B cell (primary cell): ENCODE measurements around the gene RASA3.

ENCODE experiments used
- EZH2 ChIP-seq: IDR thresholded peaks from 2 replicates; pipeline ENCODE4 v1.6.1; 2012; ENCODE audit warnings: borderline replicate concordance, low read depth, mild to moderate bottlenecking, moderate library complexity, low read length; ENCODE audit not compliant: insufficient read depth, poor library complexity, severe bottlenecking
- TF ChIP-seq, protein P1 (sequence below): fragments of 200-600 bp; IDR thresholded peaks from one replicate; pipeline ENCODE4 v1.8.0; 2022; ENCODE audit warnings: antibody characterized with exemption, mild to moderate bottlenecking

DNA sequence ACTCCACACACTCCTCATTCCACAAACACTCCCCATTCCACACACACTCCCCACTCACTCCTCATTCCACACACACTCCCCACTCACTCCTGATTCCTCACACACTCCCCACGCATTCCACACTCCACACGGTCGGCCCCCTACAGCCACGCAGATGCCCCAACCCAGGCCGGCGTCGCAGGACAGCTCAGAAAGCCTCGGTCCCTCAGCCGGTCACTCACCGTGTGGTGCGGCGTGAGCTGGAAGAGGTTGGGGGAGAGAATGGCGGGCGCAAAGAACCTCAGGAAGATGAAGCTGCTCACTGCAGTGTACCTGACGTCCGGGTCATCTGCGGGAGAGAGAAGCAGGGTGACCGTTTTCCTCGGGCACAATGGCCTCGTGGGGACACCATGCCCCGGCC, 119.5 kb downstream of the RASA3 start:
- TF ChIP-seq, protein P1, sequence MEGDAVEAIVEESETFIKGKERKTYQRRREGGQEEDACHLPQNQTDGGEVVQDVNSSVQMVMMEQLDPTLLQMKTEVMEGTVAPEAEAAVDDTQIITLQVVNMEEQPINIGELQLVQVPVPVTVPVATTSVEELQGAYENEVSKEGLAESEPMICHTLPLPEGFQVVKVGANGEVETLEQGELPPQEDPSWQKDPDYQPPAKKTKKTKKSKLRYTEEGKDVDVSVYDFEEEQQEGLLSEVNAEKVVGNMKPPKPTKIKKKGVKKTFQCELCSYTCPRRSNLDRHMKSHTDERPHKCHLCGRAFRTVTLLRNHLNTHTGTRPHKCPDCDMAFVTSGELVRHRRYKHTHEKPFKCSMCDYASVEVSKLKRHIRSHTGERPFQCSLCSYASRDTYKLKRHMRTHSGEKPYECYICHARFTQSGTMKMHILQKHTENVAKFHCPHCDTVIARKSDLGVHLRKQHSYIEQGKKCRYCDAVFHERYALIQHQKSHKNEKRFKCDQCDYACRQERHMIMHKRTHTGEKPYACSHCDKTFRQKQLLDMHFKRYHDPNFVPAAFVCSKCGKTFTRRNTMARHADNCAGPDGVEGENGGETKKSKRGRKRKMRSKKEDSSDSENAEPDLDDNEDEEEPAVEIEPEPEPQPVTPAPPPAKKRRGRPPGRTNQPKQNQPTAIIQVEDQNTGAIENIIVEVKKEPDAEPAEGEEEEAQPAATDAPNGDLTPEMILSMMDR = no peak
- no peak for TF ChIP-seq EZH2
